SK-N-SH treated with all-trans-retinoic acid at 6 μM for 48 hours (cell line): ENCODE results near the gene RALA.

Source experiments
- ZFP3 ChIP-seq: fragments of 250-450 bp; sonication (Bioruptor Pico); IDR thresholded peaks from 2 replicates; pipeline ENCODE4 v1.5.0; 2020; ENCODE audit warnings: mild to moderate bottlenecking, moderate library complexity
- ZNF70 ChIP-seq: fragments of 450-650 bp; formaldehyde crosslinking; IDR thresholded peaks from 2 replicates; pipeline ENCODE4 v1.5.0; 2020; ENCODE audit warnings: mild to moderate bottlenecking, moderate library complexity
- TF ChIP-seq, protein P1 (sequence below): fragments of 250-450 bp; sonication (Bioruptor Pico); IDR thresholded peaks from 2 replicates; pipeline ENCODE4 v1.5.0; 2020; ENCODE audit warnings: mild to moderate bottlenecking, moderate library complexity

DNA sequence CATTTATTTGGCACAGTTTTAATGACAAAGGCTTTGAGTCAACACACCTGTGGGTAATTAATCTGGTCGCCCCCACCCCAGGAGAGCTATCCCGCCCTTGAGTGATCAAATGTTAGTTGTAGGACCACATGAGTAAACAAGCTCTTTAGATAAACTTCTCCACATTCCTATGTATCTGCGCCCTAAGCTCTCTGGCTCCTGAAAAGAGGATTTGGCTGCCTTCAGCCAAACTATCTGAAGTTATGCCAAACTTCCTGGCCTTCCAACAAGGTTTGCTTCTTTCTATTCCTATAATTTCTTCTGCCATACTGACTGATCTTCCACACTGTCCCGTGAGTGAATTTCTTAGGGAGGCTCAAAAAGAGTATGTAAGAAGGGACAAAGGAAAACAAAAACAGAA, 134.2 kb downstream of the RALA start:
- TF ChIP-seq, protein P1, sequence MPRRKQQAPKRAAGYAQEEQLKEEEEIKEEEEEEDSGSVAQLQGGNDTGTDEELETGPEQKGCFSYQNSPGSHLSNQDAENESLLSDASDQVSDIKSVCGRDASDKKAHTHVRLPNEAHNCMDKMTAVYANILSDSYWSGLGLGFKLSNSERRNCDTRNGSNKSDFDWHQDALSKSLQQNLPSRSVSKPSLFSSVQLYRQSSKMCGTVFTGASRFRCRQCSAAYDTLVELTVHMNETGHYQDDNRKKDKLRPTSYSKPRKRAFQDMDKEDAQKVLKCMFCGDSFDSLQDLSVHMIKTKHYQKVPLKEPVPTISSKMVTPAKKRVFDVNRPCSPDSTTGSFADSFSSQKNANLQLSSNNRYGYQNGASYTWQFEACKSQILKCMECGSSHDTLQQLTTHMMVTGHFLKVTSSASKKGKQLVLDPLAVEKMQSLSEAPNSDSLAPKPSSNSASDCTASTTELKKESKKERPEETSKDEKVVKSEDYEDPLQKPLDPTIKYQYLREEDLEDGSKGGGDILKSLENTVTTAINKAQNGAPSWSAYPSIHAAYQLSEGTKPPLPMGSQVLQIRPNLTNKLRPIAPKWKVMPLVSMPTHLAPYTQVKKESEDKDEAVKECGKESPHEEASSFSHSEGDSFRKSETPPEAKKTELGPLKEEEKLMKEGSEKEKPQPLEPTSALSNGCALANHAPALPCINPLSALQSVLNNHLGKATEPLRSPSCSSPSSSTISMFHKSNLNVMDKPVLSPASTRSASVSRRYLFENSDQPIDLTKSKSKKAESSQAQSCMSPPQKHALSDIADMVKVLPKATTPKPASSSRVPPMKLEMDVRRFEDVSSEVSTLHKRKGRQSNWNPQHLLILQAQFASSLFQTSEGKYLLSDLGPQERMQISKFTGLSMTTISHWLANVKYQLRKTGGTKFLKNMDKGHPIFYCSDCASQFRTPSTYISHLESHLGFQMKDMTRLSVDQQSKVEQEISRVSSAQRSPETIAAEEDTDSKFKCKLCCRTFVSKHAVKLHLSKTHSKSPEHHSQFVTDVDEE = no peak
- TF ChIP-seq ZFP3 (CRISPR knock-in tag) (no peak), ZNF70 (CRISPR knock-in tag) (no peak)
